Measurements from ENCODE around the gene NOL3.
A peak's percentile ranks its signal among the peaks of the same experiment; 100 is the strongest.
"Not testable (repeated sequence)": the region's sequence is repeated elsewhere in the genome, so short reads cannot be mapped to it uniquely, and the experiment has no call there.

Gene NOL3

DNA sequence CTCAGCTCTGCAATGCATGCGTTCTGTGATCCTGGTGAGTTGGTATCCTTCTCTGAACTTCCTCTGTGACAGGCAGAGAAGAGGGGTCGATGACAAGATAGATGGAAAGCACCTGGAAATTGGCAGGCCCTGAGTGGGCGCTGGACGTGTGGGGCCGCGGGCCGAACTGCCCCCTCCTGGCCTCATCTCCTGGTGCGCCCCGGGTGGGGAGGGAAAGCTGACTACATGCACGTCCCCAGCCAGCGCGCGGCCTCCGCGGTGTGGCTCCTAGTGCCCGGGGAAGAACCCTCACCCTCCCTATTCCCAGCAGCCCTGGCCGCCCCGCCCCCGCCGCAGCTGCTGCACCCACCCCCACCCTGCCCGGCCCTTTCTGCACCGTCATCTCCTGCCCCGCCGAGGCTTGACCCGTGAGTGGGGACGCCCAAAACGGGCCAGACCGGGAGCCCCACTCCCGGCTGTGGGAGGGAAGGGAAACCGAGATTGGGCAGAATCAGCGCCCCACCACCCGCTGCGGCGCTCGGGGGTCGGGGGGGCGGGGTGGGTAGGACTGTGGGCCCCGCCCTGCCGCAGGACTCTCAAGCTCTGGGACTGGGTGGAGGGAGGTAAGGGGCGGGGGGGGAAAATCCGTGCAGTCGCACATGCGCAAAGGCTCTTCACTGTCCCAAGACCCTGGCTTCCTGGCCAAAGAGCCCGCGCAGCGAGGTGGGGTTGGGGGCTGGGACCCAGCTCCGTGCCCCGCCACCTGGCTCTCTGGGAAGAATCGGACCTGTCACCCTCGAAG lies at the start of gene NOL3:
Gene NOL3, plus strand, starts transcription at position 371 of the 781 bp plus-strand sequence.
- peak; percentile 55 to 74 for DNase-seq

GRCh38 chr16:67122799-67123198 lies 47.5 kb upstream of the NOL3 start:
- DNase-seq: not testable (repeated sequence)

DNA sequence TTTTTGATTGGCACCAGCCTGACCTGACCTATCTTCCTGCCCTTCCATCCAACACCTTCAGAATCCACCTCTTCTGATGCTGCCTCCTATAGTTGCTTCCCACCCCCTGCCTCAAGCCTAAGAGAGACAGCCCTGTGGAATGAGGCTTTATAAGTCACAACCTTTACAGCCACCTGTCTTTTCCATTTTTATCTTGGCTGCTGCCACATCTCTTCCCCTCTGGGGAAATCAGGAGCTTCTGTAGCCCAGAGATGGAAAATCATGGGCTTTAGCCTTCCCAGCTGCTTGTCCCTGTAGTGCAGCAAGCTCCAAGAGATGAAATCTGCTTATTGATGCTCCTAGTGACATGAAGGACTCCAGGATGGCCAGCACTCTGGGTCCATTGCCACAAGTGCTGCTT lies 41.9 kb upstream of the NOL3 start:
- no peak for DNase-seq

- no peak for DNase-seq
Measured at GRCh38 chr16:67128887-67129286, 41.5 kb upstream of the NOL3 start.

- no peak for DNase-seq
Measured at GRCh38 chr16:67129422-67129821, 40.9 kb upstream of the NOL3 start.

DNA sequence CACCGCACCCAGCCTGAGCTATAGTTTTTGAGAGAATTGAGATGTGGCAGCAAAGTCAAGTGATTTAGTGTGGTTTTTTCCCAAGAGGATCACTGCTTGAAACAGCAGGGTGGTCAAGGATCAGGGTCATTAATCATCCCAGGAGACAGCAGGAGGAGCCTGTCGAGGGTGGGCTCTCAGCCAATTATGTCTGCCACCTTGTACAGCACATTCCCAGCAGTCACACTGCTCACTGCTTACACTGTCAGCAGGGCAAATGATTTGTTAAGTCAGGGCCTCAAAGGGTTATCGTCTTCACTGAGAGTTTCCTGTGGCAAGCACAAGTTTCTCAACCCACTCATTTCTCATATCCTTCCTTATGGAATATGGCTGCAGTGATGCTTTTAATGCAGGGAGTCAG lies 32.7 kb upstream of the NOL3 start:
- DNase-seq: no peak

DNA sequence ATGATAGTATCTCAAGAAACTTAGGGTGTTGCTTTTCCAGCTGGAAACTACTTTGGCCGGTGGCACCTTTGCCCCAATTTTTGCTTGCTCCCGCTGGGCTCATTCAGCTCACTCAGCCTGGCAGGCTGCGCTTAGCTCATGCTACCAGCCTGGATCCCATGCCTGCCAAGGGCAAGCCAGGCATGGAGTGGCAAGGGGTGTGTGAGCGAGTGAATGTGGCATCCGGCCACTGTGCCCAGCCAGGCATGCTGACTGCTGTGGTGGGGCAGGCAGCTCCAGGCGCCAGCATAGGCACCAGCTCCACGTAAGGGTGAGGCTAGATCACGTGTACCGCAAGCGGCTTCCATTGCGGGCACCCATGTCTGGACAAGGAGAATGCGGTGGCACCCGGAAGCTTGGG lies 28.9 kb upstream of the NOL3 start:
- DNase-seq: no peak

- no peak for DNase-seq
Measured at GRCh38 chr16:67142342-67142741, 28.0 kb upstream of the NOL3 start.

GRCh38 chr16:67144943-67145342 lies 25.4 kb upstream of the NOL3 start:
- no peak for DNase-seq

DNA sequence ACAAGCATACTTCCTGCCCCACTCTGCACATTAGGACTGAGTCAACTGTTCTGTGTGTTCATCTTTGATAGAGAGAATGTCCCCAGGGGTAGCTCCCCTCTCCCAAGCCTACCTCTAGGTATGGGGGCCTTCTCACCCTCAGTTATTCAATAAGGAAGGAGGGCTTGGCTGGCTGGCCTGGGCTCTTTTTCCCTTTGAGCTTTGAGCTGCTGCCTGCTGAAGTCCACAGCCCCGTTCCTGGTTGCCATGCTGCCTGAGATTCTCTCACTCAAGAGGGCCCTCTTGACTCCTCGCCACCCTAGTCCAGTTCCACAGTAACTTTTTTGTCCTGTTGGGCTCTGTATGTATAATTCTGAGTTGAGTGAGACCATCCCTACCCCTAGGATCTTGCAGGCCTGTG lies 24.6 kb upstream of the NOL3 start:
- DNase-seq: no peak

- DNase-seq: no peak
Measured at GRCh38 chr16:67146523-67147357, 23.6 kb upstream of the NOL3 start.

DNA sequence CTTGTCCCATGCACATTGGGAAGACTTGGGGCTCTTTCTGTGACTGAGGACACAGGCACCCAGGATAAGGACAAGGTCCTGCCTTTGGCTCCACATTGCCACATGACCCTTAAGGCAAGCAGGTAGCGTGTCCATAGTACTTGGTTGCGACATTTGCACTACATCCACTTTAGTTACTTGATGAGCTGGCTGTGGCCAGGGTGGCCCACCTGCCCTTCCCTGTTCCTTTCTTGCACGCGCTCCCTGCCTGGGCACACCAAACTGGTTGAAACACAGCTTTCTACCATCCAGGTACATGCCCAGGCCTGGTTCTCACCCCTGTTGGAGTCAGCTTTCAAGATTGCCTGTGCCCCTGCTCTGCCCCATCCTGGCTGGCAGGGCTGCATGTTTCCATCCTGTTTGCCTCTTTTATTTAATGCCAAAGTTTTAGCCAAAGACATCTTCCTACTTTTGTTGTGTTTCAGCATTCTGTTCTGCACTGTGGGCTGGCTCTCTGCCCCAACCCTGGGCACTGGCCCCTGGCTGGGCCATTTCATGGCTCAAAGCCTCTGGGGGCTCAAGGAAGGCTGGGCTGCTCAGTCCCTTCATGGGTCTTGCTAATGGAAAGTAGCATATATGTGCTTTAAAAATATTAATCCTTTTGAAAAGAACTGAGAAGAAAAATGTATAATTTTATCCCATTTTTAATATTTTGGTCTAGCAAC lies 22.7 kb upstream of the NOL3 start:
- no peak for DNase-seq

DNA sequence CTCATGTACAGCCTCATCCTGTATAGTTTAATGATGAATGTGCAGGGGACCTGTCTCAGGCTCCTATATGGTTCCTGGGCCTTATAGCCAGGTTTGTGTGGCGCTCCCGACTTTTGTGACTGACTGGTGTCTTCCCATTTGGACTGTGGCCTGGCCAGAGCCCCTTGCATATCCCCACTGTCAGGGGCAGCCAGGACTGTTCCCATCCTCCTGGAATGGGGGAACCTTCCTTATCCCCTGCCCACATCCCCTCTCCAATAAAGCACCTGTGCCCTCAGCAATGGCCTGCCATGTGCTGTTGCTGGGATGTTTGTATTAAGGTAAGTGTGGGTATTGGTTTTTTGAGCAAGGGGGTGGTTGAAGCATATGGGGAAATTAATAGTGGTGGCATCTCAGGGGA lies 22.1 kb upstream of the NOL3 start:
- DNase-seq: no peak

DNA sequence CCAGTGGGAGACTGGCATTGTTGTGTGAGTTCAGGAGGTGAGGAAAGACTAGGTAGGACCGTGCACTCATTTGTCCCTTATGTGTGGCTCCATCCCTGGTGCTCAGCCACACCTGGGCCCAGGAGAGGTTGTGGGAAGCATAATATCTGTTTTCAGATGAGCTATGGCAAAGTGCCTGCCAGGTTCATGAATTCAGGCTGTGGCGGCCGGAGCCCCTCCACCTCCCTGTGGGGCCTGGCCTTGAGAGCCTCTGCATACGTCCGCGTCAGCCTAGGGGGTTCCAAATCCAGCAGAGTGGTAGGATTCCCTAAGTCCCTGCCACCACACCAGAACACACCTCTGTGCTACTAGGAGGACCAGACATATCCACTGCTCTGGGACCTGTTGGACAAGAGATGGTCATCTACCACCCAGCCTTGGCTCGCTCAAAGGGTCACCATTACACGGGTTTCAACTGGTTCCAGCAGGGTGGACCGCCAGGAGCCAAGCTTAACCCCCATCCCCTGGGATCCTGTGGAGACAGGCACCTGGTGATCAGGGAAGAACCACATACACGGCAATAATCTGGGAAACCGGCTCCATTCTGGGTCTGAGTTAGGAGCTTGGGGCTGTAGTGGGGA lies 21.6 kb upstream of the NOL3 start:
- no peak for DNase-seq

GRCh38 chr16:67149276-67150046 lies 20.9 kb upstream of the NOL3 start:
- DNase-seq: no peak

- no peak for DNase-seq
Measured at GRCh38 chr16:67150047-67150832, 20.1 kb upstream of the NOL3 start.

DNA sequence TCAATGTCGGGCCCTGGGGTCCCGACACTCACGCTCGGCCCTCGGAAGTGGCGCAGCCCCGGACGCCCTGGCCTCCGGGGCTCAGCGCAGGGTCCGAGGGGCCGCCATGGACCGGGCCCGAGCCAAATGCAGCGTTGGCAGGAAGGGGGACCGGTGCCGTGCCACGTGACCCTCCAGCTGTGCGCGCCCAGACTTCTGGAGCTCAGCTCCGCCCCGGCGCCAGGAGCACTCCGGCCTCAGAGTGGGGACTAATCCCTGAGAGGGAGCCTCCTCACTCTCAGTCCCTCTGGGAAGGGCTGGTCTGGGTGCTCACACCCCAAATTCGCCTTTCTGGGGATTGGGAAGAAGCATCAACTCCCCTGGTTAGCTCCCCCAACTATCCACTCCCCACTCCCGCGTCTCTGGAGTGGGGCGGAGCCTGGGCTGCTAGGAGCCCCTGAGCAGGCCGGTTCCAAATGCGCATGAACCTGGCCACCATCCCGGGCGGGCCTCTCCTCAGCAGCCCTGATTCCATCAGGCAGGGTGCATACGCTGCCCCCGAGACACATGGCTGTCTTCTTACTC lies 19.4 kb upstream of the NOL3 start, which contains the start of gene B3GNT9:
Gene B3GNT9, minus strand, starts transcription at position 166 of the 564 bp plus-strand sequence. CDS start 513 bp downstream, outside the sequence.
- peak; percentile 25 to 68 for DNase-seq

- no peak for DNase-seq
Measured at GRCh38 chr16:67151431-67152097, 18.8 kb upstream of the NOL3 start.

- no peak for DNase-seq
Measured at GRCh38 chr16:67154578-67155294, 15.6 kb upstream of the NOL3 start.

Data from NCI-H446 (cell line).